Measurements from ENCODE around the gene METTL25B. TPM values are rescaled to one million over a fixed set of nuclear protein-coding genes. Genes with fewer than 3 reads are reported as not detected.

Gene METTL25B
- total and polyA plus RNA-seq, 2 experiments from 2014 or later = 19.5 to 25.4 TPM

GRCh38 chr1:156777573-156777972, 49.3 kb downstream of the METTL25B start:
- Histone ChIP-seq H3K4me3 (no peak overlapping the region), H3K27me3 (no peaks in the 10 kb centered on the region), H3K27ac (peak overlapping the region; percentile 71), H3K4me1 (ENCODE audit: low read depth) (peaks cover 30% of the 10 kb centered on the region), H3K36me3 (peaks cover 3% of the 10 kb centered on the region), H3K9me3 (ENCODE audit: low read depth) (no peaks in the 10 kb centered on the region)
- TF ChIP-seq CTCF (IDR thresholded peaks at IDR 0.05; ENCODE audit: low read depth, low read length) = no peak
- DNase-seq (ENCODE audit: low read depth in 1 of 2, low spot score in 1 of 2) = no peak

GRCh38 chr1:156781585-156782186, 53.4 kb downstream of the METTL25B start:
- Histone ChIP-seq H3K4me3 (no peak overlapping the region), H3K36me3 (peaks cover 26% of the 10 kb centered on the region), H3K4me1 (ENCODE audit: low read depth) (peaks cover 15% of the 10 kb centered on the region), H3K9me3 (ENCODE audit: low read depth) (no peaks in the 10 kb centered on the region), H3K27me3 (no peaks in the 10 kb centered on the region), H3K27ac (no peak overlapping the region)
- TF ChIP-seq CTCF (IDR thresholded peaks at IDR 0.05; ENCODE audit: low read depth, low read length) = no peak
- peak in 1 of 2 donors; percentile 56 for DNase-seq (ENCODE audit: low read depth in 1 of 2, low spot score in 1 of 2)

- Histone ChIP-seq H3K36me3 (peaks cover 43% of the 10 kb centered on the region), H3K27me3 (no peaks in the 10 kb centered on the region), H3K9me3 (ENCODE audit: low read depth) (no peaks in the 10 kb centered on the region), H3K27ac (no peak overlapping the region), H3K4me1 (ENCODE audit: low read depth) (no peaks in the 10 kb centered on the region), H3K4me3 (no peak overlapping the region)
- DNase-seq (ENCODE audit: low read depth in 1 of 2, low spot score in 1 of 2) = no peak
- no peak for TF ChIP-seq CTCF (IDR thresholded peaks at IDR 0.05; ENCODE audit: low read depth, low read length)
Measured at GRCh38 chr1:156785458-156785857, 57.2 kb downstream of the METTL25B start.

Other genes starting within 250 kb of the METTL25B start
- gene MEF2D, start 227.7 kb upstream of the METTL25B start, total RNA-seq = 35.9 and 64.6 TPM in 2 replicates
- gene MEF2D, start 227.7 kb upstream of the METTL25B start, polyA plus RNA-seq = 35.1 and 52.1 TPM in 2 replicates
- 4.2 and 31.8 TPM in 2 replicates for gene IQGAP3, start 155.9 kb upstream of the METTL25B start, total RNA-seq
- 0.95 and 10.0 TPM in 2 replicates for gene IQGAP3, start 155.9 kb upstream of the METTL25B start, polyA plus RNA-seq
- gene TTC24, start 148.7 kb upstream of the METTL25B start, total RNA-seq = 0.15 and 0.18 TPM in 2 replicates
- gene TTC24, start 148.7 kb upstream of the METTL25B start, polyA plus RNA-seq = 1.1 TPM in 1 of 2 replicates, not detected in the other
- gene NAXE, start 136.7 kb upstream of the METTL25B start, total RNA-seq = 130 and 179 TPM in 2 replicates
- 154 and 166 TPM in 2 replicates for gene NAXE, start 136.7 kb upstream of the METTL25B start, polyA plus RNA-seq
- gene GPATCH4, start 127.0 kb upstream of the METTL25B start, total RNA-seq = 6.0 and 14.4 TPM in 2 replicates
- gene GPATCH4, start 127.0 kb upstream of the METTL25B start, polyA plus RNA-seq = 42.4 and 48.4 TPM in 2 replicates
- gene HAPLN2, start 109.1 kb upstream of the METTL25B start, total RNA-seq = 7.6 and 19.0 TPM in 2 replicates
- 8.5 and 15.7 TPM in 2 replicates for gene HAPLN2, start 109.1 kb upstream of the METTL25B start, polyA plus RNA-seq
- gene BCAN, start 86.4 kb upstream of the METTL25B start, total RNA-seq = 0.86 and 1.2 TPM in 2 replicates
- 0.23 and 0.39 TPM in 2 replicates for gene BCAN, start 86.4 kb upstream of the METTL25B start, polyA plus RNA-seq
- gene NES, start 51.1 kb upstream of the METTL25B start, total RNA-seq = 302 and 391 TPM in 2 replicates
- 86.5 and 89.3 TPM in 2 replicates for gene NES, start 51.1 kb upstream of the METTL25B start, polyA plus RNA-seq
- 556 and 900 TPM in 2 replicates for gene CRABP2, start 22.9 kb upstream of the METTL25B start, total RNA-seq
- gene CRABP2, start 22.9 kb upstream of the METTL25B start, polyA plus RNA-seq = 824 and 1,249 TPM in 2 replicates
- 22.6 and 27.3 TPM in 2 replicates for gene ISG20L2, start 297 bp downstream of the METTL25B start, total RNA-seq
- 25.1 and 31.3 TPM in 2 replicates for gene ISG20L2, start 297 bp downstream of the METTL25B start, polyA plus RNA-seq
- gene MRPL24, start 12.6 kb downstream of the METTL25B start, total RNA-seq = 34.9 and 54.1 TPM in 2 replicates
- gene MRPL24, start 12.6 kb downstream of the METTL25B start, polyA plus RNA-seq = 70.7 and 77.7 TPM in 2 replicates
- 207 and 480 TPM in 2 replicates for gene HDGF, start 23.2 kb downstream of the METTL25B start, total RNA-seq
- gene HDGF, start 23.2 kb downstream of the METTL25B start, polyA plus RNA-seq = 176 and 238 TPM in 2 replicates
- gene PRCC, start 39.1 kb downstream of the METTL25B start, total RNA-seq = 117 and 126 TPM in 2 replicates
- 118 and 150 TPM in 2 replicates for gene PRCC, start 39.1 kb downstream of the METTL25B start, polyA plus RNA-seq
- 2.7 and 3.8 TPM in 2 replicates for gene SH2D2A, start 88.4 kb downstream of the METTL25B start, total RNA-seq
- gene SH2D2A, start 88.4 kb downstream of the METTL25B start, polyA plus RNA-seq = 1.1 and 5.2 TPM in 2 replicates
- gene INSRR, start 130.6 kb downstream of the METTL25B start, total RNA-seq = 0.18 and 0.21 TPM in 2 replicates
- gene INSRR, start 130.6 kb downstream of the METTL25B start, polyA plus RNA-seq = 0.11 and 0.30 TPM in 2 replicates
- gene NTRK1, start 132.4 kb downstream of the METTL25B start, total RNA-seq = 3.6 and 3.8 TPM in 2 replicates
- gene NTRK1, start 132.4 kb downstream of the METTL25B start, polyA plus RNA-seq = 2.4 and 3.9 TPM in 2 replicates
- gene PEAR1, start 165.2 kb downstream of the METTL25B start, total RNA-seq = 0.14 and 0.57 TPM in 2 replicates
- gene PEAR1, start 165.2 kb downstream of the METTL25B start, polyA plus RNA-seq = 0.59 and 1.1 TPM in 2 replicates
- gene LRRC71, start 192.2 kb downstream of the METTL25B start, total RNA-seq = 0.11 and 0.45 TPM in 2 replicates
- 0.24 and 0.69 TPM in 2 replicates for gene LRRC71, start 192.2 kb downstream of the METTL25B start, polyA plus RNA-seq

All from cardiac muscle cell (in vitro differentiated cells and primary cell).